ENCODE results near the gene FHOD3.

- no peak for TF ChIP-seq POLR2A (IDR thresholded peaks at IDR 0.05; ENCODE audit: low read depth, low read length)
- TF ChIP-seq TAF1 (IDR thresholded peaks at IDR 0.05; ENCODE audit: borderline replicate concordance, low read depth, low read length), result no peak
These were observed 117.7 kb downstream of the FHOD3 start for GRCh38 chr18:36415171-36415570.

Measured in GM12892 (cell line).